ENCODE data around the gene PCCA.

DNA sequence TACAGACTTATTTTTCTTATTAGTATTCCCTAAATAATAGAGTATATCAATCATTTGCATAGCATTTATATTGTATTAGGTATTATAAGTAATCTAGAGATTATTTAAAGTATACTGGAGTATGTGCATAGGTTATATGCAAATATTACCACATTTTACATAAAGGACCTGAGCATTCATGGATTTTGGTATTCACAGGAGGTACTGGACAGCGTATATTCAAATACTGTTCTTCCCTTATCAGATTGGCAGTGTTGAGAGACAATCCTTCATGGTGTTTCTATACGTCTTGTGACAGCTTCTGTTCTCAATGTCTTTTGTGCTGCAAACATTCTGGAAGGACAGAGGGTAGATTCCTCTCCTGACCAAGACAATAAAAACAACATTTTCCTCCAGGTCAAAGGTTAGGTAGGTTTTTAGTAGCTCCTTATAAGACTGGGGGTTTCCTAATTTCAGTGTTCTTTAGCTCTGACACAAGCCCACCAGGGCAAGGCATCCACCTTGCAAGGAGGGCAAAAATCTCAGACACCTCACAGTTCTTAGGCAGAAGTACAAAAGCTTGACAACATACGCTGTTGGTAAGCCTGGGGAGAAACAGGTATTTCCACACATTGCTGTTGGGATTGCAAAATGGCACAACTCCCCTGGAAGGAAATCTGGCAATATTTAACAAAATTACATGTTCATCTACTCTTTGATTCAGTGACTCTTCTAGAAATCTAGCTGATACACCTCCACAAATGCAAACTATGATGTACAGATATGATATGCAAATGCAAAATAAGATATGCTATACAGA lies 20.6 kb upstream of the PCCA start:
- no peak for TF ChIP-seq POLR2A (IDR thresholded peaks at IDR 0.05)
- no peak for TF ChIP-seq CTCF (IDR thresholded peaks at IDR 0.05)
- no peak for TF ChIP-seq POLR2AphosphoS5 (IDR thresholded peaks at IDR 0.05)

All from breast epithelium (tissue), 3 donors.